GM21528 (cell line): ENCODE measurements around the gene PI16.
A peak's percentile ranks its signal among the peaks of the same experiment; 100 is the strongest.
"Not testable (repeated sequence)": the region's sequence is repeated elsewhere in the genome, so short reads cannot be mapped to it uniquely, and the experiment has no call there.

ENCODE experiments used
- ATAC-seq: cut with Tn5 transposase; IDR thresholded peaks from one replicate; pipeline ENCODE4 v1.9.1; 2021; ENCODE audit warnings: mild to moderate bottlenecking, moderate library complexity; ENCODE audit not compliant: unreplicated experiment, low FRiP score

Gene PI16

DNA sequence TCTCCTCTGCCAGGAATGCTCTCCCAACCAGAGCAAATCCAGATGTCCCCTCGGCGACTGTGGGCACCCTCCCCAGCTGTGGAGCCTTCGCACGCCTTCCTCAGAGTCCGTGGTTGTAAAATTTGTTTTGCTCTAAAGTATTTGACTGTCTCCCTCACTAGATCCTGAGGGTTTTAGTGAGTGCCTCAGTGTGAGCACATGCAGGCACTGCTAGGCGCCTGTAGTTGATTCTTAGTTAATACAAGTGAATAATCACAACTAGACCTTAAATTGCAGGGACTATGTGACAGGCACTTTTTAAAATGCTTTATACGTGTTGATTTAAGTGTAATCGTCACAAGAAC lies 32.1 kb downstream of the PI16 start:
- peak; percentile 18 for ATAC-seq

DNA sequence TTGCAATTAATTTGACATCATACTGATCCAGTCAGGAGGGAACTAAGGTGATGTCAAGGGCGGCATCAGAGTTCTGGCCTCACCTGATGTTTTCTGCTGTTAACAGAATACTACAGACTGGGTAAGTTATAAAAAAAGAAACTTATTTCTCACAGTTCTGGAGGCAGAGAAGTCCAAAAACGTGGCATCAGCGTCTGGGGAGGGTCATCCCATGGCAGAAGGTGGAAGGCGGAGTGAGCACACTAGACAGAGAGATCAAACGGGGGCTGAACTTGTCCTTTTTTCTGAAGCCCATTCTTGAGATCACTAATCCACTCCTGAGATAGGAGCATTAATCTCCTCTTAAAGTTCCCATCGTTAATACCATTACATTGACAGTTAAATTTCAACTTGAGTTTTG lies 34.7 kb downstream of the PI16 start:
- no peak for ATAC-seq

DNA sequence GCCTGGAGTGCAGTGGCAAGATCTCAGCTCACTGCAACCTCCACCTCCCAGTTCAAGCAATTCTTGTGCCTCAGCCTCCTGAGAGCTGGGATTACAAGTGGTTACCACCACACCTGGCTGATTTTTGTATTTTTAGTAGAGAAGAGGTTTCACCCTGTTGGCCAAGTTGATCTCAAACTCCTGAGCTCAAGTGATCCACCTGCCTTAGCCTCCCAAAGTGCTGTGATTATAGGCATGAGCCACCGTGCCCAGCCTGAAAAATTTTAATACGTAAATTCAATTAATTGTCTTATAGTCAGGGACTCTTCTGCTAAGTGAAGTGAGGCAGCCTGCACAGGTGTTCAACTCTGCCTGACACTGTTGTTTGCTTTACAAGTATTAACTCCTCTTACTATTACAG lies 35.9 kb downstream of the PI16 start:
- ATAC-seq, result not testable (repeated sequence)

DNA sequence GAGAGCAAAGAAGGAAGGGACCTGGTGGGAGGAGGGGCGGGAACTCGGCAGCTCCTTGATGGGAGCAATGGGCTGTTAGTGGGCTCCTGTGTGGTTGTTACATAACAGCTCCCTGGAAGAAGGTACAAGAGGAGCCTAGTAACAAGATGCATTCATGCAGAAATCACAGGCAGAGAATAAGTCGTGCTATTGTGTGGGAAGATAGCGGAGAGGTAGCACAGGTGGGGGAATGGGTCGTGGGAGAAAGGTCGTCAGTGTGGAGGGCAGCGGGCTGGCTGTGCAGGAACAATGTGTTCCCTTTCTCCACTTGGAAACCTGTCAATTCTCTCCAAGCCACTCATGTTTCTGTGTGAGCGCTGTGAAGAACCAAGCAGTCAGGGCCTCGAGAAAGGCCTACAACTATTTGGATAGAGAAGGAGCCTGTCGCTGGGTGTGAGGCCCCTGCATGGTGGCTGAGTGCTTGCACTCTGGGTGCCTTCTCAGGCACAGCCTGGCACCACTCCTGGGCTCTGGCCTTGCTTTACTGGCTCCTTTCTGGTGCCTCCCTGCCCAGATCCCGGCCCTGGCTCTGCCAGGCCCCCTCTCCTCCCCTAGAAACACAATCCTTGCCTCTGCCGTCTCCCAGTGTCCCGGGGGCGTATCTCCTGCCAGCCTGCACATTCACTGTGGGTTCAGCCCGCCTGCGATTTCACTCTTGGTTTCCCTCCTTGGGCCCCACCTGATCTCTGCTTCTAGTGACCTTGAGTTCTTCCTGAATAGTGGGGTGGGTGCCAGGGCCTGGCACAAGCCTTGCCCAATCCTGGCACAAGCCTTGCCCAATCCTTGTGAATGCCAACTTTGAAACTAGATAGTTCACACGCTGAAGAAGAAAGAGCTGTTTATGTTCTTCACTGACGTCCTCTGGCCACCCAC lies 43.5 kb downstream of the PI16 start:
- no peak for ATAC-seq

DNA sequence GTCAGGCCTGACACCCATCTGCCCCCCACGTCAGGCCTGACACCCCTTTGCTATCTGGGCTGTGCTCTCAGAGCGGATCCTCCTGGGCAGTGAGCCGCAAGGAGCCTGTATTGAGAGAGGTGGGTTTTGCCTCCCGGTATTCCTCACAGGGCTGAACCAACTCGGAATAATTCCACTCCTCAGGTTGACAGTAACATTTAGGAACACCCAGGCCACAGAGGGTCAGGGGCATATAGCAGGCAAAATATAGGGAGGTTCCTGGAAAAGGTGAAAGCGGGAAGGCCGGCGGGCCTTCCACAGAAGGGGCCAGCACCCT lies 44.1 kb downstream of the PI16 start:
- ATAC-seq, result no peak

DNA sequence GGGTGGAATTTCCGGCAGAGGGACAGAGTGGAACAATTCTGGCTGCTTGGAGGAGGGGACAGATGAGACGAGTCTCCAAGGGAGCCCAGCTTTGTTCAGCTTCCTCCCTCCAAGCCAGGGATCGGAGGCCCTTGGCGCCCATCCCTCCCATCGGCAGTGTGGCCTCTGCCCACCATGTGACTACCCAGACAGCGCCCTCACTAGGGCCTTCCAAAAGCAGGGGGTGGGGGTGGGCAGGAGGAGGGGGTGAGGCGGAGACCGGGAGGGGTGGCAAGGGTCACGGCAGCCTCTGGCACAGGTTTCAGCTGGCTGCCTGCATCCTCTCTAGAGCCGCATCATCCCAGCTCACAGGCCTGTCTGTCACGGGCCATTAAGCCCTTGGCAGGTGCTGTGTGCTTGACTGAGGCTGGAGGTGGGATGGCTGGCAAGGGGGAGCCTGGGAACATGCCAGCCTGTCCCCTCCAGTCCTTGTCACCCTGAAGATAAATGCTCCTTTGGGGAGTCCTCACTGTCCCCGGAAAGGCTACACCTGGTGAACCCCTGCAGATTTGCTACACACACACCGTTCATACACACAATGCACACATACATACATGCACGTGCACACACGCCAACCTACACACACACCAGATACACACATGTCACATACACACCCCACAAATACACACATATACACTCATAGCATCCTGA lies 44.7 kb downstream of the PI16 start:
- no peak for ATAC-seq

DNA sequence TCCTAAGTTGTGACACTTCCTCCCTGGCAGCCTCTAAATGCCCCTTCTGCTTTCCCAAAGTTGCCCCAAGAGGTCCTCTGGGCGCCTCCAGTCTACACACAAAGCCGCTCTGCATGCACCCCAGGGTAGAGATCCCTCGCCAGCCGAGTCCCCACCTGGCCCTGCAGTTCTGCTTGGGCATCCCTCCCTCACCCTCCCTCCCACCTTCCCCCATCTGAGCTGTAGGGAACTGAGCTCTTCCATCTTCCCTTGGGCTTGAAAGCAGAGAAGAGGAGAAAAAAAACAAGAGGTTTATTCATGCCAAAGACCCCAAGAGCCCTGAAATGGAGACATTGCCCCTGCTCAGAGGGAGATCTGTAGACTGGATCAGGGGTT lies 45.2 kb downstream of the PI16 start:
- no peak for ATAC-seq

DNA sequence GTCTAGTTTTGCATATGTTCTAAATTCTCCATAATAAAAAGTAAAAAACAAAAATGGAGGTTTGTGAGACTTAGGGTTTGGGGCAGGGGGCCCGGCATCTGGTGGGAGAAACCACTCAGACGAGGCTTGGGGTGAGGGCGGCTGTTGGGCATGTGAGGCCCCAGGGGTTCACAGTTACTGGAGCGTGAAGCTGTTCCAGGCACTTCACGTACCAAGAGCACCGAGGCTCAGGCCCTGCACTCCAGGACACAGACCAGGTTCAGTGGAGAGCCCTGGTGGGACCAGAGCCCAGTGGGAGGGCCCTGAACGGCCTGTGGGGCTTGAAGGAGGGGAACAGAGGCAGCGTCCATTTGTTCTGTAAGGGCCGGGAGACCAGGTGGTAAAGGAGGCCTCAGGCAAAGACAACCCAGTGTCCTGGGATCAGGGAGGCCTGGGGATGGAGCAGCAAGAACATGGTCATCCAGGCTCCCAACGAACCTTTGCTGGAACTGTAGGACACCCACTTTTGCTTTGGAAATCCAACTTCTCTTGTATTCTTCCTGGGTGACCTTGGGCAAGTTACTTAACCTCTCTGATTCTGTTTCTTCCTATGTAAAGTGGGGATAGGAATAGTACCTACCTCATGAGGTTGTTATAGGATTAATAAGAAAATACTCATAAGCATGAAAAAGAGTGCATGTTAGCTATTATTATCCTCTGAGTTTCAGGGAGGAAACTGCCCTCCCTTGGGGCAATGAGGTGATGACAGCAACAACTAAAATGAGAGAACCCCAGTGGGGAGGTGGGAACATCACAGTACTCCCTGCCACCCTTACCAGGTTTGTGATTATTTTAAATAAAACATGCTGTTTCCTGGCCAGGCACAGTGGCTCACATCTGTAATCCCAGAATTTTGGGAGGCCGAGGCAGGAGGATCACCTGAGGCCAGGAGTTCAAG lies 49.8 kb downstream of the PI16 start:
- no peak for ATAC-seq

DNA sequence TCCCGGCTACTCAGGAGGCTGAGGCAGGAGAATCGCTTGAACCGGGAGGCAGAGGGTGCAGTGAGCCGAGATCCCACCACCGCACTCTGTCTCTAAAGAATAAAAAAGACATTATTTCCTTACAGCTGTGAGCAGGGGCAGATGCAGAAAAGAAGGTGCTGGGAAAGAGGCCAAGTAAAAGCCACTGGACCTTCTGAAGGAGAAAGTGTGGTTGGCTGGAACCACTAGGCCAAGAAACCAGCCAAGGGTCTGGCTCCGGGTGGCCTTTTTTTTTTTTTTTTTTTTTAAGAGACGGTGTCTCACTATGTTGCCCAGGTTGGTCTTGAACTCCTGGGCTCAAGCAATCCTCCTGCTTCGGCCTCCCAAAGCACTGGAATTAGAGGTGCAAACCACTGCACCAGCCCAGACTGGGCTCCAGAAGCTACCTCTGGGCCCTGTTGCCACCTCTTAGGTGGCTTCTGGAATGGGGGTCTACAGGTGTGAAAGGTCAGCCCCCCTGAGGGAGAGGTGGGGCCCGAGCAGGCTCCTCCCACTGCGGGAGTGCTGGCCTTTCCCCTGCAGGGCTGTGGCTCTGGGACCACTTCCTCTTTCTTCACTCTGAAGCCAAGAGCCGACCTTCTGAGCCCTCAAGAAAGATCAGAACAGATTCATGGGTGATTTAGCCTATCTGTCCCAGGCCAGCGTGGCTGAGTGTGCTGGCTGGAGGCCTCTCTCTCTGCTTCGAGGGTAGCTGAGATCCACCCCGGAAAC lies 50.7 kb downstream of the PI16 start, which contains the start of gene FGD2:
TSS of gene FGD2 (plus strand) at position 595 of the 750 bp plus-strand sequence. CDS start 163 bp downstream, outside the sequence.
- ATAC-seq, result peak; percentile 57

DNA sequence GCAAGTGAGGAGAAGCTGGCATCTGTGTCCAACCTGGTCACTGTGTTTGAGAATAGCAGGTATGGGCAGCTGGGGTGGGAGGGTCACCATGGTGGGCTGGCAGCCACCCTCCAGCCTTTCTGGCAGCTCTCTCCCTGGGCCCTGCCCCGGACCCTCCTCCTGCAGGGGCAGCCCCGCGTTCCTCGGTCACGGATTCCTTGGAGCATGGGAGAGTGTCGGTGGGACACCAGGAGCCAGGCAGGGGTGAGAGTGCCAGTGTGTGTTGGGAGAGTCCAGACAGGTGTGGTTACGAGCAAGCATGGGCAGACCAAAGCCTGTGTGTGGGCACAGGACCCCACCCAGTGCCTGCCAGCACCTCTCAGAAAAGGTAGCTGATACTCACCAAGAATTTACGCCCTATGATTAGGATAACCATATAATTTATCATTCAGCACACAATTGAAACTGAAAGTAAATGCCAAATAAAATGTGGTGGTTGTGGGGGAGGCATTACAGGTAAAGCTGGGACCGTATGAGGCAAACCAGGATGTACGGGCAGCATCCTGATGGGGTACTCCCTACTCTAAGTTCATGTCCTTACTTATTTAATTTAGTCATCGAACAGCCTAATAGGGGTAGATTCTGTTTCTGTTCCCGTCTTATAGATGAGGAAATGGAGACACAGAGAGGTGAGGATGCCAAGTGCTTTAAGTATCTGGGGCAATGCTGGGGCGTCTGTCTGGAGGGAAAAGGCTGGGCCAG lies 51.5 kb downstream of the PI16 start:
- peak; percentile 9 for ATAC-seq

DNA sequence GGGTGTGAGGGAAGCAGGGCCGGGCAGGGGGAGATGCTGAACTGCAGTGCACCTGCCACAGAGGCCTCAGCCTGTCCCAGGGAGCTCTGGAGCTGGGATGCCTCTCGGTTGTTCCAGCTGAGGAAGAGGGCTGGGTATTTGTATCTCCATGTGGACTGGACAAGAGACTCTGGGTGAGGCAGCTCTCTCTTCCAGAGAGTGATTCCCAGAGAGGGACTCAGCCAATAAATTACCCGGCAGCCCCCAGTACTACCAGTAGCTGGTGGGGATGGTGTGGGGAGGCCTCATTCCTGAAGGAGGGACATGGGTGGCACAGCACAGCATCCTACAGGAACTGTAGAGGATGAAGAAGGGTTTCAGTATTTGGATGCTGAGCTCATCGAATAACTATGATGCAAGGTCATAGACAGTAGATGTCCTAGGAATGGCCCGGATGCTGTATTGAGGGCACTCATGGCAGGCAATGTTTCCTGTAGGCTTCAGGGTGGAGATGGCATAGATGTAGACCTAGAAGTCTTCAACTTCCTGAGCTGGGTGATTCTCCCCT lies 52.3 kb downstream of the PI16 start:
- no peak for ATAC-seq

DNA sequence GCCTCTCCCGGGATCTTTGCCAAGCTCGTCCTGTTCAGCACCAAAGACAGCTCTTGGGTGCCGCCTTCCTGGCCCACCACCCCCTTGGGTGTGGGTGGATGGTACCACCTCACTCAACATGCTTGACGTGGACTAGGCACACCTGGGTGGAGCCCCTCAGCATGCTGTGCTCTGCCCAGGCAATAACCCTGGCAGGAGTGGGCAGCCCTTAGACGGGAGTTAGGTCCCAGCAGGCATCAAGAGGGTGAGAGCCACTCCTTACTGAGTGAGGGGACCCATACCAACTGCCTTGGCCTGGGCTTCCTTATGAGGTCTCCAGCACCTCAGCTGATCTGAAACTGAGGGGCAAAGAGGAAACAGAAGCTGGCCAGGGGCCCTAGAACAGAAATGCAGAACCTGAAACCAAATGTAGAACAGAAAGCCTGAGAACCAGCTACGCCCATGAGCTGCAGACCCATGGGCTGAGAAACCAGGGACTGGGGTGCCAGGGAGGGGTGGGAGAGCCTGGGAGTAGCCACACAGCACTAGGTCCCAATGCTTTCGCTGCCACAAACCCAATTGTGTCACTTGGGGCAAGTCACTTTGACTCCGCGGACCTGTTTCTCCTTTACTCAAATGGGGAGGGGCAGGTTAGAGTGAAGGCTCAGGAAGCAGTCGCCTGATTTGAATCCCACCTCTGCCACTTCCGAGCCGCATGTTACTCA lies 53.0 kb downstream of the PI16 start:
- ATAC-seq, result no peak

DNA sequence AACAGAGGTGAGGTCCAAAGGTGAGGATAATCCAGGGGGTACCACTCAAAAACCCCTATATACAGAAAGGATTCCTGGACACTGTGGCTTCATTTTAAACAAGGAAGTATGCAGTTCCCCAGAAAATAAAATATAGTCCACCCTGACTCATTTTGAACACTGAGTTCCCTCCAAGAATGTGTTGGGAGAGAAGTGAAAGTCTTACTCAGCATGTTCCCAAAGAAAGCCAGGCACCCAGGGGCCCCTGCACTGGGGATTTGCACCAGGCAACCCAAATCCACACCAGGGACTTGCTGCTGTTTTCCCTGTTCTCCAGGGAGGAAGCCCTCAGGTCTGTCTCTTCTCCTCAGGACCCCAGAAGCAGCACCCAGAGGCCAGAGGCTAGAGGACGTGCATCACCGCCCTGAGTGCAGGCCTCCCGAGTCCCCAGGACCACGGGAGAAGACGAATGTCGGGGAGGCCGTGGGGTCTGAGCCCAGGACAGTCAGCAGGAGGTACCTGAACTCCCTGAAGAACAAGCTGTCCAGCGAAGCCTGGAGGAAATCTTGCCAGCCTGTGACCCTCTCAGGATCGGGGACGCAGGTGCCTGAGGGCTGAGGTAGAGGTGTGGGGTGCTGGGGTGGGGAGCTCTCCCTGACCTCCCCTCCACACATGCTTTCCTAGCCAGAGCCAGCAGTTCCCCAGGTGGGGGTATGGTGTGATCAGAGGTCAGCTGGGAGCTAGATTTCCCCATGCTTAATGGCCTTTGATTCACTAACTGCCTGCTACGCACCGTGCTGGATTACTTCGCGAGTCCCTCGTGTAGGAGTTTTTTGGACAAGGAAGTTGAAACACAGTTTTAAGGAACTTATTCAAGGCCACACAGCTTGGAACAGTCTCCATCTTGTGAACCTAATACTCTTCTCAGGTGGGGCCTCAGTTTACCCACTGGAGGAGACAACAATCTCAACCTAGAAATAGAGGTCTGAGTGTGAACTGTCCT lies 54.2 kb downstream of the PI16 start:
- ATAC-seq, result no peak

DNA sequence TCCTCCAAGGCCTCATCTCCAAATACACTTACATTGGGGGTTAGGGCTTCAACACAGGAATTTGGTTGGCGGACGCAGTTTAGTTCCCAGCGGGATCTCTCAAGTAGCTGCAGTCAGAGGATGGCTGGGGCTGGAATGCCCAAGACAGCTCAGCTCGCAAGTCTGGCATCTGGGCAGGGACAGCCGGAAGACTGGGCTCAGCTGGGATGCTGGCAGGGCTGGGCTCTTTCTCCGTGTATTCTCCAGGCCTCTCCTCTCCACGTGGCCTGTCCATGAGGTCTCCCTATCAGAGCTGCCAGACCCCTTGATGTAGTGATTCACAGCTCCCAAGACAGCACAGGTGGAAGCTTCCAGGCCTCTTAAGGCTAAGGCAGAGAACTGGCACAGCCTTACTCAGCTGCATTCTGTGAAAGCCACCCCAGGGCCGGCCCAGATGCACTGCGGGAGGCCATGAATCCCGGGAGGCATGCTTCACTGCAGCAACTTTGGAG lies 55.9 kb downstream of the PI16 start:
- no peak for ATAC-seq

DNA sequence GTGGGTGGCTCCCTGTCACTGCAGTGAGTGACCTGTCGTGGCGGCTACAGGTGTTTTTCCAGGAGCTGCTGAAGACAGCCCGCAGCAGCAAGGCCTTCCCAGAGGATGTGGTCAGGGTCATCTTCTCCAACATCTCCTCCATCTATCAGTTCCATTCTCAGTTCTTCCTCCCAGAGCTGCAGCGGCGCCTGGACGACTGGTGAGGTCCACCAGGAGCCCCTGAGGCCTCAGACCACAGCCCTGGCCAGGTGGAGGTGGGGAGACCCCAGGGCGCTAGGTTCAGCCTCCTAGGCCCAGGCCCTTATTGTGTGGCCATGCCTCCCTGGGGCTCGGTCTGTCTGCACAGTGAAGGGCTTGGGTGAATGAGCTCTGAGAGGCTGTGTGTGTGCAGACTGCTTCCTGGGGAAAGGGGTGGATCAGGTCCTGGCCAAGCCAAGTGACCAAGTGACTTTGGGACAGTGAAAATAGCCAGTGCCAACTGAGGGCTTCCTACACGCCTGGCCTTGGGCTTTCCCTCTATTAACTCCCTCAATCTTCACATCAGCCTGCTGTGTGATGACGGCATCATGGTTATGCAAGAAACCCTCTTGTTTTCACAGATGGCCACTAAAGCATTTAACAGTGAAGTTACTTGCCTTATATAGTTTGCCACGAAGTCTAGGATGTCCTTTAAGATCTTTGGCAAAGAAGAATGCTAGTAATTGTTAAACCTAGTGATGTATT lies 57.3 kb downstream of the PI16 start:
- no peak for ATAC-seq

DNA sequence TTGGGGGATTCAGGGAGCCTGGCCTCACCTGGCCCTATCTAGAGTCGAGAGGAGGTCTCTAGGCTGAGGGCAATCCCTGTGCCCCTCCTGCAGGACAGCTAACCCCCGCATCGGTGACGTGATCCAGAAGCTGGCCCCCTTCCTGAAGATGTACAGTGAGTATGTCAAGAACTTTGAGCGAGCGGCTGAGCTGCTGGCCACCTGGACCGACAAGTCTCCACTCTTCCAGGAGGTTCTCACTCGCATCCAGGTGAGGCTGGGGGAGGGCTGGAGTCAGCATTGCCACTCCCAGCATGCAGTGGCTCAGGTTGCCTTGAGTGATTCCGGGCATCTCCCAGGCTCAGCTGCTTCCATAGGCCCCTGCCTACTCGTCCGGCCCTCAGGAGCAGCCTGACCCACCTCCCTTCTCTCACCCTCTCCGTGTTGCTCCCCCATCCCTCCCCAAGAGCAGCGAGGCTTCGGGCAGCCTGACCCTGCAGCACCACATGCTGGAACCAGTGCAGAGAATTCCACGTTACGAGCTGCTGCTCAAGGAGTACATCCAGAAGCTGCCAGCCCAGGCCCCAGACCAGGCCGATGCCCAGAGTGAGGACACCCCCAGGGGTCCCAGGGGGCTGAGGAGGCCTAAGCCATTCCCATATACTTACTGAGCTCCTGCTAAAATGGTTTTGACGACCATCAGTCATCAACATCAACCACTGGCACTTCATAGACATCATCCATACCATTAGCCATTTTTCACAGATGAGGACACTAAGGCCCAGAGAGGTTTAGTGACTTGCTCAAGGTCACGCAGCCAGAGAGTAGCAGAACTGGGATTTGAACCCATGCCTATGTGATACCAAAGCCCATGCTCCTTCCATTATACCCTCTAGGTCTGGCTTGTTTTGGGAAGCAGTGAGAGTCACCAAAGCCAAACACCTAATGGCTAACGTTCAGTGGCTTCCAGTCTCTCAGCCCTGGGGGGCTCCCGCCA lies 59.3 kb downstream of the PI16 start:
- no peak for ATAC-seq
